ENCODE measurements around the gene KCNIP3. TPM values are rescaled to one million over a fixed set of nuclear protein-coding genes. Genes with fewer than 3 reads are reported as not detected.

Gene KCNIP3
- total RNA-seq, result 0.57 and 0.88 TPM in 2 replicates

GRCh38 chr2:95296880-95297487 lies at the start of gene KCNIP3:
TSS of gene KCNIP3 (plus strand) at chr2:95297347. CDS start at chr2:95297439, 92 bp downstream.

GRCh38 chr2:95274291-95275150 lies 22.6 kb upstream of the KCNIP3 start, which contains the start of gene PROM2:
TSS of gene PROM2 (plus strand) at chr2:95274449. CDS start at chr2:95274586, 137 bp downstream.

GRCh38 chr2:95402370-95403203 lies 105.4 kb downstream of the KCNIP3 start, which contains the start of gene FAHD2A:
TSS of gene FAHD2A (plus strand) at chr2:95402708. CDS start at chr2:95405559, 2,851 bp downstream.

Other genes starting within 250 kb of the KCNIP3 start
- 33.5 and 37.0 TPM in 2 replicates for gene MRPS5, start 175.5 kb upstream of the KCNIP3 start, total RNA-seq
- gene ZNF514, start 137.5 kb upstream of the KCNIP3 start, total RNA-seq, result 8.3 and 10.9 TPM in 2 replicates
- gene ZNF2, start 131.5 kb upstream of the KCNIP3 start, total RNA-seq, result 5.7 and 6.1 TPM in 2 replicates
- 2.4 and 3.6 TPM in 2 replicates for gene ZNF892, start 89.8 kb upstream of the KCNIP3 start, total RNA-seq
- gene PROM2, start 22.9 kb upstream of the KCNIP3 start, total RNA-seq, result 0.22 and 0.72 TPM in 2 replicates
- gene FAHD2A, start 105.4 kb downstream of the KCNIP3 start, total RNA-seq, result 24.6 and 25.8 TPM in 2 replicates
- gene TRIM43B, start 187.4 kb downstream of the KCNIP3 start, total RNA-seq, result not detected in 2 replicates